ENCODE data around the gene DYNC2H1. TPM values are rescaled to one million over a fixed set of nuclear protein-coding genes. Genes with fewer than 3 reads are reported as not detected.

The DYNC2H1 gene
- polyA plus RNA-seq, 1 donor (not counting 4 experiments of a cell fraction or from before 2014, with no cell fraction given): 18.5 TPM

GRCh38 chr11:103486604-103487003, 377.4 kb downstream of the DYNC2H1 start:
- H4K20me1 ChIP-seq (ENCODE audit: control insufficient read depth, extremely low read depth, insufficient read depth, low read length): no peaks in the 10 kb centered on the region
- DNase-seq (ENCODE audit: low read depth, low spot score) (no peak), FAIRE-seq (no peak)
- no peak overlapping the region for H2AFZ ChIP-seq (ENCODE audit: control insufficient read depth, low read length)
- TF ChIP-seq EZH2 (IDR thresholded peaks at IDR 0.05; ENCODE audit: low read length) (no peak), CTCF (optimal IDR thresholded peaks at IDR 0.05 in 1 of 3, IDR thresholded peaks at IDR 0.05 in 1 of 3, conservative IDR thresholded peaks at IDR 0.05 in 1 of 3; ENCODE audit: extremely low read depth in 1 of 3, insufficient read depth in 2 of 3, low read length in 3 of 3) (no peak)
- H3K36me3 ChIP-seq (ENCODE audit: control insufficient read depth in 2 of 2, extremely low read depth in 1 of 2, insufficient read depth in 2 of 2, low read length in 2 of 2): no peaks in the 10 kb centered on the region
- H3K9me3 ChIP-seq (ENCODE audit: control insufficient read depth, low read depth, low read length): peaks cover 3% of the 10 kb centered on the region
- H3K79me2 ChIP-seq (ENCODE audit: control insufficient read depth, insufficient read depth, low read length): no peaks in the 10 kb centered on the region
- H3K27me3 ChIP-seq (ENCODE audit: control insufficient read depth, extremely low read depth, insufficient read depth, low read length): no peaks in the 10 kb centered on the region
- no peak overlapping the region for H3K4me2 ChIP-seq (ENCODE audit: control insufficient read depth, extremely low read depth, insufficient read depth, low read depth, low read length)
- H3K27ac ChIP-seq (ENCODE audit: control insufficient read depth, insufficient read depth, low read length): no peak overlapping the region
- no peak overlapping the region for H3K9ac ChIP-seq (ENCODE audit: control insufficient read depth, extremely low read depth, insufficient read depth, low read length)
- H3K4me1 ChIP-seq (ENCODE audit: control insufficient read depth, extremely low read depth, insufficient read depth, low read length): peaks cover 4% of the 10 kb centered on the region
- H3K9me1 ChIP-seq (ENCODE audit: control insufficient read depth, extremely low read depth, insufficient read depth, low read length): no peaks in the 10 kb centered on the region
- dilution Hi-C loops (cut with MboI; ENCODE audit: extremely low pct_ligation_motif_present, low sequenced_read_pairs): no loop called here
- no peak overlapping the region for H3K4me3 ChIP-seq (ENCODE audit: control insufficient read depth in 2 of 3, extremely low read depth in 1 of 3, insufficient read depth in 2 of 3, low read depth in 1 of 3, low read length in 3 of 3)

GRCh38 chr11:103487113-103487512, 377.9 kb downstream of the DYNC2H1 start:
- no peaks in the 10 kb centered on the region for H3K79me2 ChIP-seq (ENCODE audit: control insufficient read depth, insufficient read depth, low read length)
- H3K4me2 ChIP-seq (ENCODE audit: control insufficient read depth, extremely low read depth, insufficient read depth, low read depth, low read length): no peak overlapping the region

More at GRCh38 chr11:103487113-103487512, 377.9 kb downstream of the DYNC2H1 start:
- H3K36me3 ChIP-seq (ENCODE audit: control insufficient read depth in 2 of 2, extremely low read depth in 1 of 2, insufficient read depth in 2 of 2, low read length in 2 of 2): no peaks in the 10 kb centered on the region
- no peaks in the 10 kb centered on the region for H4K20me1 ChIP-seq (ENCODE audit: control insufficient read depth, extremely low read depth, insufficient read depth, low read length)
- H3K27me3 ChIP-seq (ENCODE audit: control insufficient read depth, extremely low read depth, insufficient read depth, low read length): no peaks in the 10 kb centered on the region
- H2AFZ ChIP-seq (ENCODE audit: control insufficient read depth, low read length): no peak overlapping the region
- H3K9me1 ChIP-seq (ENCODE audit: control insufficient read depth, extremely low read depth, insufficient read depth, low read length): no peaks in the 10 kb centered on the region
- dilution Hi-C loops (cut with MboI; ENCODE audit: extremely low pct_ligation_motif_present, low sequenced_read_pairs): no loop called here
- no peak for TF ChIP-seq EZH2 (IDR thresholded peaks at IDR 0.05; ENCODE audit: low read length)
- TF ChIP-seq CTCF (optimal IDR thresholded peaks at IDR 0.05 in 1 of 3, IDR thresholded peaks at IDR 0.05 in 1 of 3, conservative IDR thresholded peaks at IDR 0.05 in 1 of 3; ENCODE audit: extremely low read depth in 1 of 3, insufficient read depth in 2 of 3, low read length in 3 of 3): no peak
- no peak overlapping the region for H3K27ac ChIP-seq (ENCODE audit: control insufficient read depth, insufficient read depth, low read length)
- peaks cover 3% of the 10 kb centered on the region for H3K9me3 ChIP-seq (ENCODE audit: control insufficient read depth, low read depth, low read length)
- H3K9ac ChIP-seq (ENCODE audit: control insufficient read depth, extremely low read depth, insufficient read depth, low read length): no peak overlapping the region
- peaks cover 4% of the 10 kb centered on the region for H3K4me1 ChIP-seq (ENCODE audit: control insufficient read depth, extremely low read depth, insufficient read depth, low read length)
- DNase-seq (ENCODE audit: low read depth, low spot score) (no peak), FAIRE-seq (no peak)
- no peak overlapping the region for H3K4me3 ChIP-seq (ENCODE audit: control insufficient read depth in 2 of 3, extremely low read depth in 1 of 3, insufficient read depth in 2 of 3, low read depth in 1 of 3, low read length in 3 of 3)
